Aorta (tissue), 5 donors: Measurements from ENCODE around the gene RYR1. TPM values are rescaled to one million over a fixed set of nuclear protein-coding genes. Genes with fewer than 3 reads are reported as not detected.

Experiments
- ATAC-seq: fragments of 200-7000 bp; cut with Tn5 transposase; one replicate; pipeline ENCODE4 v1.9.1; 2022; ENCODE audit warnings: moderate library complexity; ENCODE audit not compliant: low FRiP score
- DNase-seq, 2 donors: peaks; one replicate each; pipeline ENCODE4 v3.0.0-alpha.2; 2020
- H3K27ac ChIP-seq, 2 donors: one replicate each; pipeline ENCODE4 v1.5.1; 2013; ENCODE audit warnings: low read length in 2 of 2, mild to moderate bottlenecking in 2 of 2, moderate library complexity in 2 of 2, control low read depth in 1 of 2, inconsistent platforms in 1 of 2, low read depth in 1 of 2
- H3K27me3 ChIP-seq, 2 donors: one replicate each; pipeline ENCODE4 v1.6.1; 2013; ENCODE audit warnings: control low read depth in 1 of 2, low read length in 1 of 2, mild to moderate bottlenecking in 1 of 2, moderate library complexity in 1 of 2; ENCODE audit not compliant: insufficient read depth in 2 of 2, control insufficient read depth in 1 of 2
- H3K36me3 ChIP-seq, 2 donors: one replicate each; pipeline ENCODE4 v1.6.1; 2013; ENCODE audit warnings: control low read depth in 1 of 2, low read length in 1 of 2, mild to moderate bottlenecking in 1 of 2; ENCODE audit not compliant: insufficient read depth in 2 of 2, control insufficient read depth in 1 of 2
- H3K4me1 ChIP-seq, 2 donors: one replicate each; pipeline ENCODE4 v1.6.1; 2013; ENCODE audit warnings: low read length in 2 of 2, control low read depth in 1 of 2, mild to moderate bottlenecking in 1 of 2, moderate library complexity in 1 of 2; ENCODE audit not compliant: insufficient read depth in 2 of 2, control insufficient read depth in 1 of 2
- H3K4me3 ChIP-seq, 2 donors: one replicate each; pipeline ENCODE4 v1.5.1; 2013; ENCODE audit warnings: low read length in 2 of 2, control low read depth in 1 of 2, mild to moderate bottlenecking in 1 of 2
- H3K9me3 ChIP-seq: one replicate; pipeline ENCODE4 v1.6.1; 2013; ENCODE audit warnings: mild to moderate bottlenecking, low read length; ENCODE audit not compliant: control insufficient read depth
- WGBS, 2 donors: extraction: QIAGEN DNeasy Blood & Tissue Kit; methylation state at CpG; one replicate each; pipeline ENCODE4 v1.1.7; 2013; 5-methylcytosine and 5-hydroxymethylcytosine counted together
- intact Hi-C, 2 donors: fragments of 100-400 bp; cut with DNase I; formaldehyde crosslinking; loops; one replicate each; pipeline versions ENCODE4 v1.14.2 to v1.15.0; 2022
- polyA plus RNA-seq, 2 donors: library from polyadenylated mRNA; stranded (reverse); fragments of 200-250 nt; gene quantifications; one replicate each; pipeline ENCODE4 v1.2.3, GENCODE V29; 2013
- total RNA-seq, 2 donors: library from RNA; stranded (reverse); fragmentation: NEBNext Ultra II Directional; extraction: Animal tissue kit (Norgen Biotek cat#: 25700); gene quantifications; one replicate each; pipeline ENCODE4 v1.2.1, GENCODE V29; 2021
- donor health status: healthy with polysubstance abuse.
- donor health status: Bipolar disorder and iron deficiency.
- donor health status: DM: no; HTN: no; CAD: no.
- donor health status: DM: no; HTN: no; CAD: no.
- donor health status: DM: yes; HTN: yes; CAD: no.

RYR1 gene
- total and polyA plus RNA-seq, 4 donors, result 0.38 to 5.4 (median 1.2) TPM

DNA sequence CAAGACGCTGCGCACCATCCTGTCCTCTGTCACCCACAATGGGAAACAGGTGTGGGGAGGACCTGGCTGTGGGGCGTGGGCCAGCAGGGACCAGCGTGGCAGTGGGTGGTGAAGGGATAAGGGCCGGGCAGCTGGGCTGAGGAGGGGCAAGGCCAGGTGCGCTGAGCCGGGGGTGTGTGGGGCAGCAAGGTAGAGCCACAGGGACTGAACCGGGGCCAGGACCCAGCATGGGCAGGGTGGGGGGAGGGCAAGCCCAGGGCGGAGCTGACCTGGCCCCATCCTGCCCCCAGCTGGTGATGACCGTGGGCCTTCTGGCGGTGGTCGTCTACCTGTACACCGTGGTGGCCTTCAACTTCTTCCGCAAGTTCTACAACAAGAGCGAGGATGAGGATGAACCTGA lies 146.6 kb downstream of the RYR1 start:
- Histone ChIP-seq H3K27me3 (no peaks in the 10 kb centered on the region), H3K36me3 (no peaks in the 10 kb centered on the region), H3K4me1 (no peaks in the 10 kb centered on the region), H3K27ac (no peak overlapping the region), H3K4me3 (no peak overlapping the region), H3K9me3 (no peaks in the 10 kb centered on the region)
- ATAC-seq (no peak), DNase-seq (no peak)
- WGBS, 2 donors, result 90 to 92% methylated on average over 15 of the region's 15 CpGs
- intact Hi-C loops, result no loop called here

- Histone ChIP-seq H3K27me3 (no peaks in the 10 kb centered on the region), H3K4me1 (no peaks in the 10 kb centered on the region), H3K9me3 (no peaks in the 10 kb centered on the region), H3K4me3 (no peak overlapping the region), H3K36me3 (no peaks in the 10 kb centered on the region), H3K27ac (no peak overlapping the region)
- 92 to 94% methylated on average over 14 of the region's 14 CpGs for WGBS, 2 donors
- ATAC-seq (no peak), DNase-seq (no peak)
- intact Hi-C loops, result no loop called here
Measured at GRCh38 chr19:38583219-38583984, 149.9 kb downstream of the RYR1 start.

GRCh38 chr19:38583985-38584305 lies 150.5 kb downstream of the RYR1 start:
- Histone ChIP-seq H3K27me3 (no peaks in the 10 kb centered on the region), H3K4me1 (no peaks in the 10 kb centered on the region), H3K4me3 (no peak overlapping the region), H3K36me3 (no peaks in the 10 kb centered on the region), H3K27ac (no peak overlapping the region), H3K9me3 (no peaks in the 10 kb centered on the region)
- intact Hi-C loops, result no loop called here
- ATAC-seq (no peak), DNase-seq (no peak)
- 79 to 87% methylated on average over 4 of the region's 4 CpGs for WGBS, 2 donors

GRCh38 chr19:38587562-38587961 lies 154.1 kb downstream of the RYR1 start:
- ATAC-seq, result no peak

DNA sequence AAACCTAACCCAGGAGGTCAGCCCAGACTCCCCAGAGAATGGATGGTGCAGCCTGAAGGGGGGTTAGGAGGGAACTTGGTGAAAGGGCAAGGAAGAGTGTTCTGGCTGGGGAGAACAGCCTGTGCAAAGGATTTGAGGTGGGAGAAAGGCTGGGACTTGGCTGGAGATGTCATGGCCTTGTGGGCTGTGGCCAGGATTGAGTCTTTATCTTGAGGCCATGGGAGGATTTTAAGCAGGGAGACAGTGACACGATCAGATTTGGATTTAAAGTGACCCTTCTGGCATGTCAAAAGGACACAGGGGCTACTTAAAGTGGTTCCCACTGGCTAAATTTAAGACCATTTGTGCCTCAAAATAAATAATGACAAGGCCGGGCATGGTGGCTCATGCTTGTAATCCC lies 154.6 kb downstream of the RYR1 start:
- Histone ChIP-seq H3K27me3 (no peaks in the 10 kb centered on the region), H3K4me1 (no peaks in the 10 kb centered on the region), H3K9me3 (no peaks in the 10 kb centered on the region), H3K36me3 (no peaks in the 10 kb centered on the region), H3K27ac (no peak overlapping the region), H3K4me3 (no peak overlapping the region)
- WGBS, 2 donors, result 77 to 81% methylated on average over 2 of the region's 2 CpGs
- ATAC-seq, result no peak
- intact Hi-C loops, result no loop called here
- DNase-seq, result no peak

More at GRCh38 chr19:38587562-38587961, 154.1 kb downstream of the RYR1 start:
- no peaks in the 10 kb centered on the region for H3K4me1 ChIP-seq
- H3K9me3 ChIP-seq, result no peaks in the 10 kb centered on the region
- DNase-seq, result no peak
- no peaks in the 10 kb centered on the region for H3K27me3 ChIP-seq
- no peaks in the 10 kb centered on the region for H3K36me3 ChIP-seq
- H3K27ac ChIP-seq, result no peak overlapping the region
- intact Hi-C loops, result no loop called here
- 88 to 97% methylated on average over 2 of the region's 2 CpGs for WGBS, 2 donors
- no peak overlapping the region for H3K4me3 ChIP-seq

GRCh38 chr19:38592940-38593339 lies 159.4 kb downstream of the RYR1 start:
- intact Hi-C loops, result no loop called here
- Histone ChIP-seq H3K9me3 (no peaks in the 10 kb centered on the region), H3K27me3 (no peaks in the 10 kb centered on the region), H3K27ac (no peak overlapping the region), H3K4me1 (no peaks in the 10 kb centered on the region), H3K36me3 (no peaks in the 10 kb centered on the region), H3K4me3 (no peak overlapping the region)
- ATAC-seq (no peak), DNase-seq (no peak)
- 62 to 70% methylated on average over 6 of the region's 6 CpGs for WGBS, 2 donors

GRCh38 chr19:38596057-38596981 lies 162.8 kb downstream of the RYR1 start:
- Histone ChIP-seq H3K27me3 (no peaks in the 10 kb centered on the region), H3K27ac (no peak overlapping the region), H3K36me3 (no peaks in the 10 kb centered on the region), H3K4me3 (no peak overlapping the region), H3K4me1 (no peaks in the 10 kb centered on the region), H3K9me3 (no peaks in the 10 kb centered on the region)
- DNase-seq (no peak), ATAC-seq (no peak)
- WGBS, 2 donors, result 9 to 10% methylated on average over 54 to 55 of the region's 55 CpGs
- intact Hi-C loops, result no loop called here

DNA sequence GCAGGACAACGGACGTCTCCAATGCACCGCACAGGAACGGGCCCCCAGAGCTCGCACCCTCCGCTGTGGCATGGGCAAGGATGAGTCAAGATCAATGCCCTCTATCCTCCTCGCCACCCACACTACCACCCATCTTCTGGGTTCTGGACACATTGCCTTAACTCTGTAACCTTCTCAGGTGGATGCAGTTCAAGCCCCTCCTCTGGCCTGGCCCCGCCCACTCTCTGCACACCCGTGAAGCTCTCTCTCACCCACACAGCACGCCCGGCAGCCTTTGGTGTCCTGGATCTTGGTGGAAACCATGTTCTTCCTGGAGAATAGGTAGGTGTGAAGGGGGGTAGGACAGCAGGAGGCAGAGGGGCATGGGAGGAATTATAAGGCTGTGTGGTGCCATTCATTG lies 163.6 kb downstream of the RYR1 start:
- intact Hi-C loops, result no loop called here

DNA sequence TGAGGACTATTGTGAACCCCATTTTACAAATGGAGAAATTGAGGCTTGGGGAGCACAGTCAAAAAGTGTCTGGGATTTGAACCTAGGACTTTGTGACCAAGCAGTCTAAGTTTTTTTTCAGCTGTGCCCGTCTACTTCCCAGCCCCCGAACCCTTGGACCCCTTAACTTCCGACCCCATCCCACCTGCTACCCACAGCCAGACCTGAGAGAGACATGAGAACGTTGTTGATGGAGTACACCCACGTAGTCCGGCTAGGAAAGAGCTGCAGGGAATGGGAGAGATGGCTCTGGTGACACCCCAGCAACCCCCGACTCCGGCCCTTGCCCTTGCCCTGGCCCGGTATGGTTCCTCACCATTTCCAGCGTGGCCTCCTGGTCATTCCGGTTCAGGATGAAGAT lies 166.2 kb downstream of the RYR1 start:
- no peak for DNase-seq
- H3K27me3 ChIP-seq, result no peaks in the 10 kb centered on the region
- H3K36me3 ChIP-seq, result no peaks in the 10 kb centered on the region
- no peaks in the 10 kb centered on the region for H3K4me1 ChIP-seq
- no peak overlapping the region for H3K27ac ChIP-seq
- ATAC-seq, result no peak
- WGBS, 2 donors, result 85 to 87% methylated on average over 11 of the region's 11 CpGs
- intact Hi-C loops, result no loop called here
- H3K9me3 ChIP-seq, result no peaks in the 10 kb centered on the region
- H3K4me3 ChIP-seq, result no peak overlapping the region

More for the DNA sequence above, 163.6 kb downstream of the RYR1 start:
- no peaks in the 10 kb centered on the region for H3K4me1 ChIP-seq
- 82 to 85% methylated on average over 11 of the region's 11 CpGs for WGBS, 2 donors
- no peaks in the 10 kb centered on the region for H3K9me3 ChIP-seq
- no peak overlapping the region for H3K27ac ChIP-seq
- H3K4me3 ChIP-seq, result no peak overlapping the region
- H3K36me3 ChIP-seq, result no peaks in the 10 kb centered on the region
- DNase-seq, result no peak
- no peak for ATAC-seq
- no peaks in the 10 kb centered on the region for H3K27me3 ChIP-seq
